Measurements from ENCODE around the gene DOK6. TPM values are rescaled to one million over a fixed set of nuclear protein-coding genes. Genes with fewer than 3 reads are reported as not detected.

DOK6 gene
- total and polyA plus RNA-seq, 11 donors = 0.46 to 9.7 (median 2.9) TPM

- intact Hi-C loops (cut with DNase I) = loop anchor here in 1 of 10 donors (10.0 kb wide), 1 partner anchor 63 kb away; no protein-coding TSS in a partner anchor
- ATAC-seq (no peak), DNase-seq (no peak)
- peaks cover 0 to 13% (median 0%) of the 10 kb centered on the region in 12 donors for H3K9me3 ChIP-seq
- WGBS, 4 donors = 58 to 70% (median 64%) methylated on average over 4 of the region's 4 CpGs
- H3K27me3 ChIP-seq = no peaks in the 10 kb centered on the region
- no peaks in the 10 kb centered on the region for H3K4me1 ChIP-seq
- H3K27ac ChIP-seq = no peak overlapping the region
- no peak for TF ChIP-seq POLR2A (IDR thresholded peaks at IDR 0.05)
- TF ChIP-seq CTCF (IDR thresholded peaks at IDR 0.05) = no peak
- no peaks in the 10 kb centered on the region for H3K36me3 ChIP-seq
- H3K4me3 ChIP-seq = no peak overlapping the region
These were observed 387.3 kb downstream of the DOK6 start for GRCh38 chr18:69787825-69788547.

GRCh38 chr18:69789794-69790193 is 389.1 kb downstream of the DOK6 start:
- Histone ChIP-seq H3K36me3 (no peaks in the 10 kb centered on the region), H3K4me3 (no peak overlapping the region), H3K27me3 (no peaks in the 10 kb centered on the region), H3K27ac (no peak overlapping the region), H3K9me3 (peaks cover 0 to 13% (median 0%) of the 10 kb centered on the region in 12 donors), H3K4me1 (no peaks in the 10 kb centered on the region)
- no peak for ATAC-seq
- DNase-seq = no peak
- TF ChIP-seq POLR2A (IDR thresholded peaks at IDR 0.05) (no peak), CTCF (IDR thresholded peaks at IDR 0.05) (no peak)
- WGBS, 4 donors = 80 to 93% (median 85%) methylated on average over 1 of the region's 1 CpG
- intact Hi-C loops (cut with DNase I) = loop anchor here in 1 of 10 donors (10.0 kb wide), 1 partner anchor 65 kb away; no protein-coding TSS in a partner anchor

GRCh38 chr18:69790649-69791048 is 390.0 kb downstream of the DOK6 start:
- H3K27me3 ChIP-seq = no peaks in the 10 kb centered on the region
- peaks cover 0 to 13% (median 0%) of the 10 kb centered on the region in 12 donors for H3K9me3 ChIP-seq
- H3K27ac ChIP-seq = no peak overlapping the region
- DNase-seq (no peak), ATAC-seq (no peak)
- no peaks in the 10 kb centered on the region for H3K4me1 ChIP-seq
- TF ChIP-seq POLR2A (IDR thresholded peaks at IDR 0.05) (no peak), CTCF (IDR thresholded peaks at IDR 0.05) (no peak)
- H3K36me3 ChIP-seq = no peaks in the 10 kb centered on the region
- no peak overlapping the region for H3K4me3 ChIP-seq
- intact Hi-C loops (cut with DNase I) = no loop called here

- ATAC-seq (no peak), DNase-seq (no peak)
- Histone ChIP-seq H3K4me1 (no peaks in the 10 kb centered on the region), H3K36me3 (no peaks in the 10 kb centered on the region), H3K4me3 (no peak overlapping the region), H3K9me3 (peaks cover 0 to 13% (median 0%) of the 10 kb centered on the region in 12 donors), H3K27me3 (no peaks in the 10 kb centered on the region), H3K27ac (no peak overlapping the region)
- intact Hi-C loops (cut with DNase I) = no loop called here
- 74 to 81% (median 79%) methylated on average over 5 of the region's 5 CpGs for WGBS, 4 donors
- TF ChIP-seq CTCF (IDR thresholded peaks at IDR 0.05) (no peak), POLR2A (IDR thresholded peaks at IDR 0.05) (no peak)
These were observed 395.1 kb downstream of the DOK6 start for GRCh38 chr18:69795791-69796190.
